ENCODE measurements around the gene FCRL5. TPM values are rescaled to one million over a fixed set of nuclear protein-coding genes. Genes with fewer than 3 reads are reported as not detected.
"Not testable (repeated sequence)": the region's sequence is repeated elsewhere in the genome, so short reads cannot be mapped to it uniquely, and the experiment has no call there.

Gene FCRL5
- polyA plus RNA-seq (ENCODE audit: insufficient read length in 4 of 4) = under 1 TPM; 0.05 to 0.07 (median 0.06) TPM

DNA sequence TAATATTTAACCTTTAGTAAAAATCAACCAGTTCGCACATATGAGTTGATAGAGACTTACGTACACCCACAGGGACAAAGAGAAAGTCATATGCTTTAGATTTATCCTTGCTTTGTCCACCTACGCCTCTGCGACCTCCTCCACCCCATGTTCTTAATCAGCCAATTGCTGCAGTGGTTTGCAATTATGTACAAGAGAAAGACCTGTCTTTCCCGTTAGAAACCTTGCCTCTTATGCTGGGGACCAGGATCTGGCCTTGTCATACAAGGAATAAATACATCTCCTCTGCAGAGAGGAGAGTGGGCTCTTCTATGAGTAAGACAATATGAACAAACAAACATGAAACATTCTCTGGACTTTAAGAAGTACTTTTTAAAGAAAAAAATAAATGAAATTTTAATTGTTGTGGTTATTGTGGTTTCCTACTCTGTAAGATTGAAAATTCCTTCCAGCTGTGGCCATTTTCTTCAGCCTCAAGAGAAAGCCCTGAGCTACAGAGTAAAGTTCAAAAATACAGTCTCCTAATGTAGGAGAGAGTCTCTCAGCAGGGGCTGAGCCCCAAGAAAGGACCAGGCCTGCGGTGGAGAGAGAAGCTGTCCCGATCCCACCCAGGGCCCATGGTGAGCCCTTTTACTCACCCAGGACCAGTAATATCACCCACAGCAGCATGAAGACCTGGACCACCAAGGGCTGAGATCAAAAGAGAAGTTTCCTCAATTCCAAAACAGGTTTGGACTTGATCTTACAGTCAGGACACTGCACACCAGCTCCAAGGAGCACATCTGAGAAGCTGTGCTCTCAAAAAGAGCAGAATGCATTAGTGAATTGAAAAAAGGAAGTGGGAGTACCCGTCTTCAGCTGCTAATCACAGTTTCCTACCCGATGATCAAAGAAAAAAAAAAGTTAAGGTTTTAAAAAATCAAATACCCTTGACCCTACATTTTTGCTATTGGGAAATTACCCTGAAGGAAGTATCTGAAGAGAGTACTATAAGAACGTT is at the start of gene FCRL5:
FCRL5 (minus strand) TSS at position 822 of the 1,000 bp plus-strand sequence; CDS start at position 669, 153 bp downstream.
- no peak for DNase-seq (ENCODE audit: low read depth in 4 of 4, low spot score in 3 of 4)

DNA sequence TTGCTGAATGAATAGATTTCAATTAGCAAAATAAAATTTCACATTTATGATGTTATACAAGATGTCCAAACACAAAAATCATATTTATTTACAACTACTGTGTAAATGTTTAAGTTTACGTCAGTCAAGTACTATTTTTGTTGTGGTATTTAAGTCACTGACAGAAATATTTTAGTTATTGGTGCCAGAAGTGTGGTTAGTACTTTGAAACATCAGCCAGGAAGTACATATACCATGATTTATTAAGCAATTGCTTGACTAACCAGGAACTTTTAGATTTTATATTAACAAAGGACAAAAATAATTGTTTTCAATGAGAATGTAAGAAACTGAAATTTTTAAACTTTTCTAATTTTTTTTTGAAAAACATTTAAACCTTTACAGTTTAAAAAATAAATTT is 47.9 kb upstream of the FCRL5 start:
- no peak for DNase-seq (ENCODE audit: low read depth in 4 of 4, low spot score in 3 of 4)

DNA sequence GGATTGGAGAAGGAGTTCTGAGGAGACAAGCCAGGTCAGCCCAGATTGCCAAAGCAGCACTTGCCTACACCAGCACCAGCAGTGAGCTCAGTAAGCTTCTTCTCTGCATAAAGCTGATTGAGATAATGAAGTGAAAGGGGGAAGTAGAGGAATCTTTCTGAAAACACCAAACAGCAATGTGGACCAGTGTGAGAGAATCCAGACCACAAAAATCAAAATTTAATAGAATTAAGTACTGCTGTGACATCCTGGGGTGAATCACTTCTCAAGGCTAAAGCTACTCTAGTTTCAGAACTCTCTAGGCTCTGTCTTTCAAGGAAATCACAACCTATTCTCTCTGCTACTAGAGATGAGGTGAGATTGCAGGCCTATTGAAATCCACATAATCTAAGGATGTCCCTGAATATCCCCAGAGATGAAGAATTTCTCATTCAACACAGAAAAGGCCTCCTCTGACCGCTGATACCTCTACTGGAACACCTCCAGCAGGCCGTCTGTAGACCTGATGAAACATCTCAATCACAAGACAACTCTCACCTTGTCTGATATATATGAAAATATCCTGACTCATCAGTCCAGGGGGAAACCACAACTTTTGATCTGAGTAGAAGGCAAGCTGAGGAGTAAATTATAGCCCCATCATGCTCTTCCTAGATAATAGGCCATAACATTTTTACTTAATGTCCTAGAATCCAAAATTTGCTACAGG is 45.8 kb upstream of the FCRL5 start, which contains the start of gene FCRL4:
FCRL4 (minus strand) TSS at position 127 of the 709 bp plus-strand sequence. CDS start 141 bp downstream, outside the sequence.
- DNase-seq (ENCODE audit: low read depth in 4 of 4, low spot score in 3 of 4) = no peak

DNA sequence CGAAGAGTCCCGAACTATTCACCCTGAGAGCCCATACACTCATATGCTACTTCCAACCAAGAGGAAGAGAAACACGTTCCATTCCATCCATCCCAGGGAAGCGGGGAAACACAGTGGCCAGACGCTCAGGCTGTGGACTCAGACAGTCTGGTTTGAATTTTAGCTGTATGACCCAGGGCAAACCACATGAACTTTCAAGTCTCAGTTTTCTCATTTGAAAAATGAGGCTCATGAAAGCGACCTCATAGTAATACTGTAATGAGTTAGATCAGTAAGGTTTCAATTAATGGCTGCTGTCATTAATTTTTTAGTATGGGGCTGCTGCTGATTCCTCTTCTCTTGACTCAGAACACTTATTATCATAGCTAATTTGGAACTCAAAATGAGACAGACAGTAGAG is 44.1 kb upstream of the FCRL5 start:
- no peak for DNase-seq (ENCODE audit: low read depth in 4 of 4, low spot score in 3 of 4)

DNA sequence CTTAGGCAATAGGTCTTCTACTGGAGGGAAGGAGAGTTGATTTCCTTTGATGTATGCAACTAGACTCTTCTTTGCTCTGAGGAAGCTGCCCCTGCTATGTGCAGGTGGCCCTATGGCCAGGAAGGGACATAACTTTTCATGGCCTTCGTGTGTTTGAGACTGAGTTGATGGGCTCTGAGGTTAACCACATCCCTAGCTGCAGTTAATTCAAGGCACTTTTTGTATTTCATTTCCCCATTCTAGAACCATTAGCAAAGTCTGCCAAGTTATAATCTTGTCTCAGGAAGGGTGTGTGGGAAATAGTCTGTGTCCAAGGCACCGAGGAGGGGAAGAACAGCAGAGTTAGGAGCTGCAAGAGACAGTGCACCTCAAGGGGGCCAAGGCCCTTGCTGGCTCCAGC is 43.0 kb upstream of the FCRL5 start:
- DNase-seq (ENCODE audit: low read depth in 4 of 4, low spot score in 3 of 4) = no peak

DNA sequence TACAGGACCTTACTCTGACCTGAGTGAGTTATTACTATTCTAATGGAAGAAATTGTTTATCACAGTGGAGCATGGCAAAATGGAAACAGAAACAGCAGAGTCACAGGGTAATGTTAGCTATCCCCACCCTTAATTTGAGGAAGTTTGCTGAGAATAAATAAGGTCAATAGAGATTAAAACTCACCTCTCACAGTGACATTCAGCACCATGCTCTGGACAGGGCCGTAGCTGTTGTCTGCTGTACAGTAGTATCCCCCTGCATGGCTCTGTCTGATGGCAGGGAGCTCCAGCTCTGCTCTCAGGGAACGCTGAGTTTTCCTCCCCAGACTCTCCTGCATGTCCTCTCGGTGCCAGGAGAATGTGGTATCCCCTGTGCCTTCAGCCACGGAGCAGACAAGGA is 33.7 kb upstream of the FCRL5 start:
- no peak for DNase-seq (ENCODE audit: low read depth in 4 of 4, low spot score in 3 of 4)

DNA sequence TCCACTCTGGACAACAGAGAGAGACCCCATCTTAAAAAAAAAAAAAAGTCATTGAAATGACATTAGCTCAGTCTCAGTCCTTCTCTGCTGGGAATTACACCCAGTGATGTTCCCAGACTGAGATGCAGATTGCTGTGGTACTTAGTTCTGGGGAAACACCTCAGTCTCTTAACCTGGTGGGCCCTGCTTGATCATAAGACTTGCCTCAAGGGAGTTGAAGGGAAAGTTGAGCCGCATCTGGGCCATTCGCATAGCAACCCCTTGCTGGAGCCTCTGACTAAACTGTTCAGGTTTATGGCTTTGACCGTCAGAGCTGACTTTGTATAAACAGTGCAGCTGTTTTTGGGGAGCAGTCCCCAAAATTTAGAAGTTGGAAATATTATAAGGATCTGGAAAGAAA is 32.2 kb upstream of the FCRL5 start:
- DNase-seq (ENCODE audit: low read depth in 4 of 4, low spot score in 3 of 4) = no peak

DNA sequence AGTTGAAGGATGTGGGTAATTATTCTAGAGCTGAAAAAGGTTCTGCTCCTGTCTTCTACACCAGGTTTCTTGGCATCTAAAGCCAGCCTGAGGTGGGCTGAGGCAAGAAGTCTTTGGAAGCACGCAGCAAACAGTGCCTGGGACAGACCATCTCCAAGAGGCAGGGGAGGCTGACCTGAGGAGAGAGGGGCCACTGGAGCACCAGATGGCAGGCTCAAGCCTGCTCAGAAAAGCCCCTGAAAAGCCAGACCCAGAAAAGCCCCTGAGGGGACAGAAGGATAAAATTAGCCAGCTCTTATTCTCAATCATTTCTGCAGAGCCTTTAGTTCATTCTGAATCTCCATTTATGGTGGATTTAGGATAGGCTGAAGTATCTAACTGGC is 28.5 kb upstream of the FCRL5 start:
- no peak for DNase-seq (ENCODE audit: low read depth in 4 of 4, low spot score in 3 of 4)

DNA sequence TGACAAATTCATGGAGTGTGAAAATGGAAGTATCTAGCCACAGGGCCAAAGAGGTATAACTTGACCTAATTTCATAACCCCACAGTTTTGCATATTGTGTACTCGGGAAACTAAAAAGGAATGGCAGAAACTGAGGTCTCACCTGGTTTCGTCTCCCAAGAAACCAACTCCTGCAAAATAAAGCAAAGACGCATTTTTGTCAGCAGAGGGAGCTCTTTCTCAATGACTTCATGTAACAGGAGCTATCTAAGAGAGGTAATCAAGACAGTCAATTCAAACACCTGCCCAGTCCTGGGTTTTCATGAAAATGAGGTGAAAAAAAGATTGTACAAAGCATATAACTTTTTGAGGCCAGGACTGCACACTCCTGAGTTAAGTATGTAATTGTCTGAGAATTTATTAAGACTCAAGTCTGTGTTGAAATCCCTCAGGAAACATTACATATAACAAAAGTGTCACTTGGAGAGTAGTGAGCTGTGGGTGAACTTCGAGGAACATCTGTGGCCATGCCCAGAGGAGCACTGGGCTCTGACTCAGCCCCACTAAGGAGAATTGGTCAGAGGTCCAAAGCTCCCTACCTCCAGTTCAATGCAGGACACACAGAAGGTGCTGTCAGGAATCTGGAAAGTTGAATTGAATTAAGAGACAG is 28.0 kb upstream of the FCRL5 start:
- peak; percentile 43 to 70 (median 52) for DNase-seq (ENCODE audit: low read depth in 4 of 4, low spot score in 3 of 4)

DNA sequence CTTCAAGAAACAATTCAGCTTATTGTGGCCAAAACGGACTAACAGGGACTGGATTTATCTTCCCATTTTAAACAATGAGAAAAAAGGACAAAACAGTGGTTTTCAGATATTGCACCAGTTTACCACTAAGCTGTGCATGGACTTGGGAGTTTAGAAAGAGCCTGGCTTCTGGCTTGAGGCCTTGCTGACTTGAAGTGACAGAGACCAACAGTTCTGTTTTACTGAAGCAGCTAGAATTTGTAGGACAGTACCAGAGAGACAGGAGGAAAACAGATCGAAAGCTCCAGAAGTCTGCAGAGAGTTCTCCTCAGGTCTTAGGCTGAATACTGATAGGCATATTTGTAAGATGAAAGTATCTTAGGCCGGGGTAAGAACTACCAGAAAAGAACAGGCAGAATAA is 25.1 kb upstream of the FCRL5 start:
- no peak for DNase-seq (ENCODE audit: low read depth in 4 of 4, low spot score in 3 of 4)

DNA sequence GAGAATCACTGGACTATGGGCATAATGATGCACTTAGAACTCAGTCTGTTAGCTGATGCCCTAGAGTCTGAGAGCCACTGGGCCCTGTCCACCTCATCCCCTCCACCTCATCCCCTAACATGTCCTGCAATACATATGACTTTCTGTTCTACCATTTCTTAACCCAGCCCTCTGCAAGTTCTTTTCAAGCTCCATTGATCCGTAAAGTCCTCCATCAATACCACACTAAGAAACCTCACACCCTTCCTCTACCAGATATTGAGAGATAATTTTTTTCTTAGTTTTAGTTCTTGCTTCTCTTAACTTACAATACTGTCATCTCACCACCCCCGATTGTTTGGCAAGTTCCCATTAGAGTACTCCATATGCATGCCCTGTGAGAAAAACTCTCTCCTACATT is 23.4 kb upstream of the FCRL5 start:
- DNase-seq (ENCODE audit: low read depth in 4 of 4, low spot score in 3 of 4) = no peak

DNA sequence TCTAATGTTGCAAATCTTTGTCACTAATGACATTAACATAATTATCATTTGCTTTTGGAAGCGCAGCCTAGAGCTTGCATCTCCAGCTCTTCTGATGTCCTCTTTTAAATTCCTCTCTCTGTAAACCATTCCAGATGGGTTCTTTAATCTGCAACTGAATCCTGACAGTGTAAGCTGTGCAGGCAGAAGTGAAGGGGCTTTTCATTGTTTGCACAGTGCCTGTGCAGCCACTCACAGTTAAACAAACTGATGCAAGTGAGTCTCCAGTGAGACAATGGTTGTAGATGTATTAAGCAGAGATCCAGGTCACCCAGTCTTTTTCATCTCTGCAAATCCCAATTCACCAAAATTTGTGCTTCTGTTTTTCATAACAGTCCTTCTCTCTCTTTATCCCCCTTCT is 22.5 kb upstream of the FCRL5 start:
- no peak for DNase-seq (ENCODE audit: low read depth in 4 of 4, low spot score in 3 of 4)

DNA sequence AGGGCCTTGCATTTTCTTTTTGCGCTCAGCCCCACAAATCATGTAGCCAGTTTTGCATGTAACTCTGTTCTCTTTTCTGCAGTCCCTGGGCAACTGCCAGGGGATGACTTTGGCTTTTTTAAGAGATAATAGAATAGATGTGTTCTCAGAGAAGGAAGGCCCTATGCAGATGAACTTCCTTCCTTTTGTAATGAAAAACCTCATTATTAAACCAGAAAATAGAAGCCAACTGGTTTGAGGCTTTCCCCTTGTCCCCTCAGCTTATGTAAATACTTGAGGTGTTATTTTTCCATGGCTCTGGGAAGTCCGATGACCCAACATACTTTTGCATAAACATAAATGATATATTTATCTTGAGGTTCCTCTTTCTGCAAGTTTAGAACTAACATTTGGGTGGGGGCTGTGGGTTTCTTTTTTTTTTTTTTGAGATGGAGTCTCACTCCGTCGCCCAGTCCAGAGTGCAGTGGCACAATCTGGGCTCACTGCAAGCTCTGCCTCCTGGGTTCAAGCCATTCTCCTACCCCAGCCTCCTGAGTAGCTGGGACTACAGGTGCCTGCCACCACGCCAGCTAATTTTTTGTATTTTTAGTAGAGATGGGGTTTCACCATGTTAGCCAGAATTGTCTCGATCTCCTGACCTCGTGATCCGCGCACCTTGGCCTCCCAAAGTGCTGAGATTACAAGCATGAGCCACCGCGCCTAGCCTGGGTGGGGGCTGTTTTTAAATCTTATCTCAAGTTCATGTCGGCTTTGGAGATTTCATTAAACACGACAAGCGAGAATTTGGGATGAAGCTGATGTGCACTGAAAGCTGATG is 14.4 kb upstream of the FCRL5 start:
- no peak for DNase-seq (ENCODE audit: low read depth in 4 of 4, low spot score in 3 of 4)

DNA sequence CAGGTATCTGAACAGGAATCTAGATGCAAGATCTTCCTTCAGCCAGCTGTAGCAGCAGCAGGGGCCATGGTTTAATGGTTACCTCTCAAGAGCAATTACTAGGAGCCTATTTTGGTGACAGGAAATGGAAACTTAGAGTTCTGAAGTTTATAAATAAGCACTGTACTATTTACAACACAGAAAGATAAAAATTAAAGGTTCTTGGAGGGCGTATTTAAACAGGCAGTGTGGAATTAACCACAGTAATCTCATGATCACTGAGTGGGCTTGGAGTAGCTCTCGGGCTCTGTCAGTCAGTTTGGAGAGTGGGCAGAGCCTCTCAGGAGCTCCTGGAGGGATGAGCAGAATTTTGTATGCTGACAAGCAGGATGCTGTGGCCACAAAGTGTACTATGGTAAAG is 10.2 kb upstream of the FCRL5 start:
- DNase-seq (ENCODE audit: low read depth in 4 of 4, low spot score in 3 of 4) = no peak

DNA sequence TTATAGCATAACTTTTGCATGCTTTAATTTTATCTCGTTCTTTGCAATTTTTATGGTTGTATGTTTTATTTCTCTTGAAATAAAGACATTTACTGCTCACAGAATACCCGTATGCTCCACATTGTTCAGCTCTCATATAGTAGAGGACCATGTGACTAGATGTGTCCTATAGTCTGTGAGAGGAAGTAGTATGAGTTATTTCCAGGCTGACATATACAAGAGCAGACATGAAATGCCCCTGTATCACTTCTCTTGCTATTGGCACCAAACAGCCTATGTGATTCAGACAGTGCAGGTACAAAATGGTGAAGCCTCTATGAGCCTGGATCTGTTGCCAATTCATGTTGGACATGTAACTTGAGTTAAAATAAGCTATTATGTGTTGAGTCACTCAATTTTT is 5.8 kb upstream of the FCRL5 start:
- no peak for DNase-seq (ENCODE audit: low read depth in 4 of 4, low spot score in 3 of 4)

DNA sequence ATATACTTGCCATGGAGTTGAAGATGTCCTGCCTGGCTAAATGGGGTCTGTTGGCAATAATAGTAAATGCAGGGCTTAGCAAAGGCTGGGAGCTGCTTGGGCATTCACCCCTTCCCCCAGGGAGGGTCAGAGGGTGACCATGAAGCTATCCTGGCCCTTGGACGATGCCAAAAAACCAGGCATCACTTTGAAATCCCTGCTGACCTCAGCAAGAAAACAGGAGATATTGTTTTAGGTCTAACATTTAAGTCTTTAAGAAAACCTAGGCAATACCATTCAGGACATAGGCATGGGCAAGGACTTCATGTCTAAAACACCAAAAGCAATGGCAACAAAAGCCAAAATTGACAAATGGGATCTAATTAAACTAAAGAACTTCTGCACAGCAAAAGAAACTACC is 4.2 kb downstream of the FCRL5 start:
- not testable (repeated sequence) for DNase-seq (ENCODE audit: low read depth in 4 of 4, low spot score in 3 of 4)

DNA sequence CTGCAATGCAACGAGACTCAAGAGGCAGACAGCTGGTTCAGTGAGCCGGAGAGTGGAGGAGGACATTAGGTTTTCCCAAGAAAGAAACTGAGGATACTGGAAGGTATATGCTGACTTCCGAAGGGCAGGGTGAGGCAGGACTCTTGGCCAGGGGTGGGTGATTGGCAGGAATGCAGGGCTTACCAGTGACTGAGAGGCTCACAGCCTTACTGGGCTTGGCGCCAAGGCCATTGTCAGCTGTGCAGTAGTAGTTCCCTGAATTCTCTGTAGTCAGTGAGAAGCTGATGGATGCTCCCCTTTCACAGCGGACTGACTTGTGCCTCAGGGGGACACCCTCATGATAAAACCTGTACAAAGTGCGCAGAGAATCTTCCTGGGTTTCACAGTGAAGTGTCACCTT is 9.6 kb downstream of the FCRL5 start:
- DNase-seq (ENCODE audit: low read depth in 4 of 4, low spot score in 3 of 4) = peak in 2 of 4 donors; percentile 8

DNA sequence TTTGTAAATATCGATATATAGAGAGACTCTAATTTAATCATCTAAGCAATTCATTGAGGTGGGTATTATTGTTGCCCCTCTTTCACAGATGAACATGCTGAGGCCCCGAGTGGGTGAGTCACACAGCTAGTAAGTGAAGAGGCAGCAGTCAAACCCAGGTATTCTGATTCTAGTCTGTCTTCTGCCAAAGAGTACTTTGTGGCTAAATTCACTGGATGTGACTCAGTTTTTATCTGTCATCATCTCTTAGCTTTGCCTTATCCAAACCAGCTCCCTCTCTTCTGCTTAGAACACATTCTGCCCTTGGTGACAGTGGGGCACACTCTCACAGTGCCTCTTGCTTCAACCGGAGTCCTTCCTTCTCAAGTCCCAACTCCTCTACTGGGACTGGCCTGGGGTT is 11.5 kb downstream of the FCRL5 start:
- DNase-seq (ENCODE audit: low read depth in 4 of 4, low spot score in 3 of 4) = no peak

DNA sequence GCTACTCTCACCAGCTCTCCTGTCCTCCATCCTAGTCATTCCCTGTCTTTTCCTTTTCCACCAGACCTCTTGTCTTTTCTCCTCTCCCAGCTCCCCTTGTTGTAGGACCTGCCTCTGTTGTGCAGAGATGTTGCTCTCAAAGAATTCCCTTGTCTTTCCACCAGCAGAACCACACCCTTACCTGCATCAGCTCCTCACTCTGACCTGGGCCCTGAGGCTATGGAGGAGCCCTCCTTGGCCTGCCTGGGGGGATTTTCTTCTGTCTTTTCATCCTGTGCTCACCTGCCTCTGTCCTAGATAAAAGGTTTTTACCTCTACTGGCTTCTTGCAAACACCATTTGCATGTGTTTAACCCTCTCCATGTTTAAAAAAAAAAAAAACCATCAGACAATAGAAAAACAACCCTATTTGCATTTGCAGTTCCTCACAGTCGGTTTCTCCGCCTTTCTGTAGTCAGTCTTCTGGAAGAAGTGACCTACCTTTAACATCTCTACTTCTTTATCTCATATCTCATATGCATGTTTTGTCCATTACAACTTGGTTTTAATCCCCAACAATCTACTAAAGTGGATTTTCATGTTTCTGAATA is 12.1 kb downstream of the FCRL5 start:
- no peak for DNase-seq (ENCODE audit: low read depth in 4 of 4, low spot score in 3 of 4)

DNA sequence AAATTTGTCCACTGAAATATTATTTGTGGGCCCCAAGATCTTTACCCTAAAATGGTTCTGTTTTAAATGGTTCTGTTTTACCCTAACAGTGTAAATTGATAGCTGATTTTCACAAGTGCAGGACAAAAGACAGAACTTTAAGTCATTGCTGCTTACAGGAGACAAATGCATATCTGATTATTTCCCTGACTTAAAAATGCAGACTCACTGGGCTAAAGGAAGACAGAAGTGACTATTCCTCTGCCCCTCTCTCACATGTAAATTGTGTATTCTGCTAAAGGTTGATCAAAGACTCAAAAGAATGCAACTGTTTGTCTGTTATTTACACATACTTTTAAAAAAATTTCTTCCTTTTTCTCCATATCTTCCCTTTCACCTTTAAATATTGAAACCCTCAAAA is 12.7 kb downstream of the FCRL5 start:
- DNase-seq (ENCODE audit: low read depth in 4 of 4, low spot score in 3 of 4) = no peak
